Activated CD8-positive, alpha-beta memory T cell treated with anti-CD3 and anti-CD28 coated beads for 4 hours (primary cell): ENCODE measurements around the gene HTR2C.
"Not testable (repeated sequence)": the region's sequence is repeated elsewhere in the genome, so short reads cannot be mapped to it uniquely, and the experiment has no call there.

ENCODE experiments used
- DNase-seq, 2 donors: peaks; one replicate each; pipeline ENCODE4 v3.0.0-alpha.2; 2020; ENCODE audit warnings: low read depth in 2 of 2

Gene HTR2C

DNA sequence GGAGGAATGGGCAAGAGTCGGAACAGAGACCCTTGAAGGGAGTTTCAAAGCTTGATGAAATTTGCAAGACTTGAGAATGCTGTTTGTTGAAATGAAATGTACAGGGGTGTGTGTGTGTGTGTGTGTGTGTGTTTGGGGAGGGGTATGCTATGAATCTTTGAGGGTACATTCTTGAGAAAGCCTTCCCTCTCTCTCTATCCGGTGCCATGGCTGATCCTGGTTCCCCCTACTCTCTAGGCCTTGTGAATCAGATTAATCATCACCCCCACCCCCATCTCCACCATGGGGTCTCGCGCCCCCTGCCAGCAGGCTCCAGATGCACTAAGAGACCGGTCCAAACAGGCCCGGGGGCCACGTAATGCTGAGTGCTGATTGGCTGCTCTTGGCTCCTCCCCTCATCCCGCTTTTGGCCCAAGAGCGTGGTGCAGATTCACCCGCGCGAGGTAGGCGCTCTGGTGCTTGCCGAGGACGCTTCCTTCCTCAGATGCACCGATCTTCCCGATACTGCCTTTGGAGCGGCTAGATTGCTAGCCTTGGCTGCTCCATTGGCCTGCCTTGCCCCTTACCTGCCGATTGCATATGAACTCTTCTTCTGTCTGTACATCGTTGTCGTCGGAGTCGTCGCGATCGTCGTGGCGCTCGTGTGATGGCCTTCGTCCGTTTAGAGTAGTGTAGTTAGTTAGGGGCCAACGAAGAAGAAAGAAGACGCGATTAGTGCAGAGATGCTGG, at the start of gene HTR2C:
Gene HTR2C (plus strand): TSS at position 441 of the 729 bp plus-strand sequence. CDS start 142,851 bp downstream, outside the sequence.
- DNase-seq: no peak

- DNase-seq: no peak
Observed at GRCh38 chrX:114580336-114580735, 3.5 kb upstream of the HTR2C start.

GRCh38 chrX:114581528-114582263, 2.2 kb upstream of the HTR2C start:
- DNase-seq: no peak

DNA sequence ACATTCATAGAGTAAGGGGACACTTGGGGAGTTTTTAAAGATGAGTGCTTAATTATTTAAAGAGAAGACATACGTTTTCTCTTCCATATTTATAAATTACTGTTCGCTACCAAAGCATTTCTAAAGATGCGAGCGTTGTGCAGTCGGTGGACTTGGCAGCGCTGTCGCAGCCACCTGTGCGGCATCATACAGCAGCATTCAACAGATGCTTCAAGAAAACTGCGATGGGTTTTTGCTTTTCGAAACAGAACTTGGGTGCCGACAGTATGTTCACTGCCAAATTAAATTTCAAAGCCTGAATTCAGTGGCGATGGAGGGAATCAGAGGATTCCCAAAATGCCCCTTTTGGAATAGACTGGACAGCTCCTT, 1.6 kb upstream of the HTR2C start:
- DNase-seq: no peak

GRCh38 chrX:114582698-114583395, 1.0 kb upstream of the HTR2C start:
- DNase-seq: no peak

GRCh38 chrX:114584375-114584943, 573 bp downstream of the HTR2C start:
- no peak for DNase-seq

- DNase-seq: no peak
Observed at GRCh38 chrX:114584983-114585842, 1.3 kb downstream of the HTR2C start.

GRCh38 chrX:114591121-114591520, 7.2 kb downstream of the HTR2C start:
- DNase-seq: no peak

GRCh38 chrX:114599305-114599704, 15.4 kb downstream of the HTR2C start:
- no peak for DNase-seq

DNA sequence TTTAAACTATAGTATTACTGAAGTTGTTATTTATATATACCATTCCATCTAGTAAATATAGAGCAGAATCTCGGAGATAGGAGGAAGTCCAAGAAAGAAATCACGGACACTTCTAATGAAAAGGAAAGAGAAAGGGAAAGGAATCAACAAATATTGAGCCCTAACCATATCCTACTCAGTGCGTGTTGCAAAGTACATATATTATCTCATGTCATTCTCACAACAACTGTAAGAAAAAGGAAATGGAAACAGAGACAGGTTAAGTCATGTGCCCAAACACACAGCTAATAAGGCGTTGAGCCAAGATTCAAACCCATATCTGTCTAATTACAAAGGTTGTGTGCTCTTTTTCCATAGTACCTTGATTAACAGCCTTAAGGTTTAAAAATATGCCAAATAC, 16.0 kb downstream of the HTR2C start:
- no peak for DNase-seq

- DNase-seq: not testable (repeated sequence)
Observed at GRCh38 chrX:114606619-114607018, 22.7 kb downstream of the HTR2C start.

DNA sequence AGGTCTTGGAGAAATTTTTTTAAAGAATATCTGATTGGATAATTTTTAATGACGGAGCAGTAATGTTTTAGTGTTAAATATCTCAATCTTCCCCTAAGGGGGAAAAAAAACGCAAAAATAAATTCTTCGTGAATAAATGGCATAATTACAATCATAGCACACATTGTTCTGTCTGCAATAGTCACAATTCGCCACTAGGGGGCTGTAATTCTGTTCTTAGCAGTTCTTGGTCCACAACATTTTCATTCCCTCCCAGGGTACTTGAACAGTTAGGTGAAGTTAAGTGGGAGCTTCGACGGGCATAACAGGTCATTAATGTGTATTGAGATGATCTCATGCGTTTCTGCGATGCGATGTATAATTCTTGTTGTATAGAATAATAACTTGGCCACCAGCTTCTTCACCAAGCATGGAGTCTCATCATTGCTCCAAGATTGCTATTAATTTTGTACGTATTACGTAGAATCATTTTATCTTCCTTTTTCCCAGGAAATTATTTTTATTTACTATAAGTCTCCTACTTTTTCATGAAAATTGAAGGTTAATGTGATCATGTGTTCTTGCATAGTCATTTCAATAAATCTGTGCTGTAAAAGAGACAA, 27.2 kb downstream of the HTR2C start:
- DNase-seq: no peak

- DNase-seq: no peak
Observed at GRCh38 chrX:114615765-114616164, 31.9 kb downstream of the HTR2C start.

GRCh38 chrX:114619874-114620273, 36.0 kb downstream of the HTR2C start:
- DNase-seq: no peak

- no peak for DNase-seq
Observed at GRCh38 chrX:114626323-114626722, 42.4 kb downstream of the HTR2C start.

GRCh38 chrX:114635986-114636385, 52.1 kb downstream of the HTR2C start:
- DNase-seq: no peak

- DNase-seq: no peak
Observed at GRCh38 chrX:114650351-114650750, 66.5 kb downstream of the HTR2C start.

GRCh38 chrX:114675365-114675764, 91.5 kb downstream of the HTR2C start:
- DNase-seq: no peak

- not testable (repeated sequence) for DNase-seq
Observed at GRCh38 chrX:114700533-114700932, 116.6 kb downstream of the HTR2C start.

- no peak for DNase-seq
Observed at GRCh38 chrX:114709406-114709805, 125.5 kb downstream of the HTR2C start.

DNA sequence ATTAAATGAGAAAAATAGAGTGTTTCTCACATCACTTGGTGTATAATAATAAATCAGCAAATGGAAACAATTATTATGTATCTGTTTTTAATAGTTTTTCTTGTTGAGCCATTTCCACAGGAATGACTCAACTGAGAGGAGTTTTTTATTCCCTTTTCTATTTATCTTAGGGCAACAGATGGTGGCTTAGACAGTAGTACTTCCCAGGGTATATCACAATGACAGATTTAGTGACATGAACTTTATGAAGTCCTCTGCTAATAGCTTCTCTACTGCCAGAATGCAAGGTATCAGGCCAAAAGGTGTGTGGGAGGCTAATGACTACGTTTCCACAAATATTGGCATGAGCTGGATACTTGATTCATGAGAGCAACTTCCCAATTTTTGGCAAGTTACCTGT, 126.7 kb downstream of the HTR2C start:
- no peak for DNase-seq
